GM06990 (cell line): ENCODE results near the gene HDAC10.

ENCODE experiments used
- DNase-seq: peaks from one replicate; pipeline ENCODE4 v3.0.0-alpha.2; 2011; ENCODE audit not compliant: insufficient read length; ENCODE audit errors: extremely low read depth
- H3K27me3 ChIP-seq: replicated peaks from 2 replicates; pipeline ENCODE4 v1.6.0; 2011; ENCODE audit warnings: low read length; ENCODE audit not compliant: control insufficient read depth, insufficient read depth
- H3K36me3 ChIP-seq: 2 replicates; pipeline ENCODE4 v1.5.1; 2011; ENCODE audit warnings: low read length; ENCODE audit not compliant: control insufficient read depth, insufficient read depth
- H3K4me3 ChIP-seq: replicated peaks from 2 replicates; pipeline ENCODE4 v1.5.1; 2011; ENCODE audit warnings: low read depth, mild to moderate bottlenecking, control low read depth, low read length
- CTCF ChIP-seq: IDR thresholded peaks from 2 replicates; pipeline ENCODE4 v1.5.1; 2011; ENCODE audit warnings: low read length, control low read depth, mild to moderate bottlenecking, inconsistent platforms; ENCODE audit not compliant: insufficient read depth, poor library complexity, severe bottlenecking

Gene HDAC10

DNA sequence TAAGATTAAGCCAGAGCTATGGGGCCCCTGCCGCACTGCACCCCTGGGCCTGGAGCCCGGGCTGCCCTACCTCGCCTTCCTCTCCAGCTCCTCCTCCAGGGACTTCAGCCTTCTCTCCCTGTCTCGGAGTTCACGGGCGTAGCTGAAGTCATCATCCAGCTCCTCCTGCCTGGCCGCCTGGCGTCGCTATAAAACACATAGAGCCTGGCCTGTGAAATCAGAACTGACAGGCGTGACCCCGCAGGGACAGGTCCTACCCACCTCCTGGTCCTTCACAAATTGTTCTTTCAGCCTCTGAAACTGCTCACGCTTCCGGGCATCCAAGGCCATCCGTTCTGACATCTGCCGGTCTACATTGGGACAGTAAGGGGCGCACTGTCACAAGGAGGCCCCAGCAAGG is 27.0 kb downstream of the HDAC10 start:
- H3K27me3 ChIP-seq: no peaks in the 10 kb centered on the region
- DNase-seq: no peak
- TF ChIP-seq CTCF: no peak
- no peak overlapping the region for H3K4me3 ChIP-seq
- H3K36me3 ChIP-seq: peaks cover 48% of the 10 kb centered on the region

DNA sequence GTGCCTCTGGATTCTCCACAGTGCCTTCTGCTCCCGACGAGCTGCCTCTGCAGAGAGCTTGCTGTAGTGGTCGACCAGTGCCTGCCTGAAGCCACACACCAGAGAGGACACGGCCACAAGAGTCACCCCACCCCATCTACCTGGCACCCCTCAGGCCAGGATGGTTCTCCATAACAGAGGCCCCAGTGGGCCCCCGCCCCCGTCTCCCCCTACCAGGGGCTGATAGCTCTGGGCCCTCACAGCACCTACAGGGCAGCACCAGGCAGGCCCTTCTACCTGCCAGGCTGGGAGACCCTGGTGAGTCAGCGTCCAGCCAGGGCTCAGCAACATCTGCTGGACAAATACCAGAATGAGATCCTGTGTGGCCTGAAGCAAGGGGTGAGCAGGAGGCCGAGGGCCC is 28.6 kb downstream of the HDAC10 start:
- no peak for DNase-seq
- H3K4me3 ChIP-seq: no peak overlapping the region
- no peaks in the 10 kb centered on the region for H3K27me3 ChIP-seq
- H3K36me3 ChIP-seq: peaks cover 57% of the 10 kb centered on the region
- TF ChIP-seq CTCF: no peak

DNA sequence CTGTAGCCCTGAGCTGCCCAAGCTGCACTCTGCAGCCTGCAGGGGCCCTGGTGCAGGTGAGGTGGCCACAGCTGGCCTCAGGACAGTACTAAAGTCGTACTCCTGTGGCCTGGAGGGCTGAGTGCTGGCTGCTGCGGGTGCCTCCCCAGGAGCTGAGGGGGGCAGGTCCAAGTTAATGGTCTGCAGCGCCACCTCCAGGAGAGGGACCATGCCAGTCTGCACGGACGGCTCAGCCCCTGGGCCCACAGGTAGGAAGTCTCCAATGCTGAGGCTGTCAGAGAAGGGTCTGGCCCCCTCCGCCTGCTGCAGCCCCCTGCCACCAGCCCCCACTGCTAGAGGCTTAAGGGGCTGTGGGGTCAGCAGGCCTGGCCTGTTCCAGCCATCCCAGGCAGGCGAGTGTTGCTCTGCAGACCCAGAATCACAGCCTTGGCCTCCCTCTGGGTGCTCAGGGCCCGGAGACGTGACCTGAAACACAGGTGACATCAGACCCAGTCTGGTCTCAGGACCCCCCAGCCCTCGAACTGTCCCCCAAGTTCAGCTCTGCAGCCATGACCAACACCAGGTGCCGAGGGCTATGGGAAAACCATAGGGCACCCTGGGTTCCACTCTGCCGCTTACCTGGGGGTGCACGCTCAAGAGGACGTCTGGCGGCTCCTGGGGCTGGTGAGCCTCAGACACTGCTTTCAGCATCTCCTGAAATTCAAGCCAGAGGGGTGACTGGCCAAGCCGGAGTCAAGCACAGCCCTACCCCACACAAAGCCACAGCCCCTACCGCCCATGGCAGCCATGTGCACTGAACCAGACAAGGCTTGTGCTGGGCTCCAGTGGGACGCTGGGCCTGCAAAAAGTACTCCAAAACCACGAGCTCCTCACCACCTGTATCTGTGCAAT is 29.4 kb downstream of the HDAC10 start:
- peaks cover 61% of the 10 kb centered on the region for H3K36me3 ChIP-seq
- H3K4me3 ChIP-seq: no peak overlapping the region
- no peaks in the 10 kb centered on the region for H3K27me3 ChIP-seq
- no peak for TF ChIP-seq CTCF
- no peak for DNase-seq

GRCh38 chr22:50220603-50221409 is 30.3 kb downstream of the HDAC10 start:
- DNase-seq: no peak
- Histone ChIP-seq H3K36me3 (peaks cover 65% of the 10 kb centered on the region), H3K27me3 (no peaks in the 10 kb centered on the region)

More at GRCh38 chr22:50220603-50221409, 30.3 kb downstream of the HDAC10 start:
- no peak overlapping the region for H3K4me3 ChIP-seq
- TF ChIP-seq CTCF: no peak
